LNCAP (cell line): Measurements from ENCODE around the gene DFFB.

Source experiments
- CTCF ChIP-seq: fragments of 450-650 bp; IDR thresholded peaks from 2 replicates; pipeline ENCODE4 v1.5.1; 2017; ENCODE audit warnings: mild to moderate bottlenecking

DFFB gene

GRCh38 chr1:3899754-3900149 lies 42.5 kb downstream of the DFFB start:
- TF ChIP-seq CTCF = no peak

GRCh38 chr1:3900150-3900968 lies 43.1 kb downstream of the DFFB start, which contains the start of gene C1orf174:
TSS of gene C1orf174 (minus strand) at chr1:3900272. CDS start at chr1:3900186, 86 bp downstream.
- TF ChIP-seq CTCF = no peak

GRCh38 chr1:3900969-3901529 lies 43.8 kb downstream of the DFFB start:
- no peak for TF ChIP-seq CTCF

DNA sequence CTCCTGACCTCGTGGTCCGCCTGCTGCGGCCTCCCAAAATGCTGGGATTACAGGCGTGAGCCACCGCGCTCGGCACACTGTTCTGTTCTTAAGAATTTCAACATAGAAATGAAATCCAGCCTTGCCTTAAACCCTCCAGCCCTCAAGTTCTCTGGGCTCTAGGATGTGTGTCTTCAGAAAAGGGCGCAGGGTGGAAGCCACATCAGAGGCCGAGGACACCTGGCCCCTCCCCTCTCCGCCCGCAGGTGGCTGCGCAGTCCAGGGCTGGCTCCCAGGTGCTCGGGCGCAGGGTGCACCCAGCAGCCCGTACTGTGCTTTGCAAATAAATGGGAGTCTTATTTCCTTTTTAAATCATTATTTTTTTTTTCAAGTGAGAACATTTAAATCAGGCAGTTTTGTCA lies 44.8 kb downstream of the DFFB start:
- TF ChIP-seq CTCF = no peak

DNA sequence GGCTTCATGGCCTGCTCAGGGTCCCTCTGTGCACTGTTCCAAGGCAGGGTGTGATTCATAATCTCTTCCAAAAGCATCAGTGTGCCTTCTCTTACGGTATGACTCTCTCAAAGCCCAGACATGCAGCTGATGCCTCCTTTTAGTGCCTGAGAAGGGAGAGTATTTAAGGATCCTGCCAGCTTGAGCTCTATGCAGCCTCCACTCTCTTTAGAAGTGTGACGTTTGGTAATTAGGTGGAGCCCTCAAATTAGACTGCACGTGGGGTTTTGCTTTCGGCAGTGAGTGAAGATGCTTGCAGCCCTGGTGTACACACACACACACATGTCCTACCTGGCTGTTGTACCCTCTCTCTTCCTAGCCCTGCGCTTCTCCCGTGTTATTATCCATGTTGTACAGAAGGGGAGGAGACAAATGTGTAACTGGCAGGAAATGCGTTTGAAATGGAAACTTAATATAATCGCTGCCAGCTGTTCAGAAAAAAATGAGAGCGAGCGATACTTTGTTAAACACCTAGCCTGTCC lies 45.4 kb downstream of the DFFB start:
- no peak for TF ChIP-seq CTCF

GRCh38 chr1:3903141-3904005 lies 46.1 kb downstream of the DFFB start:
- TF ChIP-seq CTCF = no peak
